HCT116 (cell line): Measurements from ENCODE around the gene REXO5.

Source experiments
- CEBPB ChIP-seq: IDR thresholded peaks from 2 replicates; pipeline ENCODE4 v1.6.1; 2012; ENCODE audit warnings: low read depth
- EGR1 ChIP-seq: IDR thresholded peaks from 2 replicates; pipeline ENCODE4 v1.6.1; 2012; ENCODE audit warnings: low read depth
- JUND ChIP-seq: IDR thresholded peaks from 2 replicates; pipeline ENCODE4 v1.6.1; 2012
- POLR2A ChIP-seq: IDR thresholded peaks from 2 replicates; pipeline ENCODE4 v1.7.0; 2011; ENCODE audit warnings: borderline replicate concordance; ENCODE audit not compliant: insufficient read depth, insufficient read length; ENCODE audit errors: extremely low read depth
- POLR2AphosphoS5 ChIP-seq: IDR thresholded peaks from 2 replicates; pipeline ENCODE4 v1.6.1; 2011; ENCODE audit warnings: mild to moderate bottlenecking, low read depth, low read length, moderate library complexity
- SP1 ChIP-seq: IDR thresholded peaks from 2 replicates; pipeline ENCODE4 v1.6.1; 2012; ENCODE audit warnings: low read depth
- SRF ChIP-seq: IDR thresholded peaks from 2 replicates; pipeline ENCODE4 v1.6.1; 2012; ENCODE audit warnings: low read depth
- YY1 ChIP-seq: IDR thresholded peaks from 2 replicates; pipeline ENCODE4 v1.6.1; 2011; ENCODE audit warnings: low read length, low read depth, moderate library complexity, mild to moderate bottlenecking; ENCODE audit not compliant: insufficient replicate concordance; ENCODE audit errors: extremely low read depth
- ZNF274 ChIP-seq: fragments of 200-500 bp; sonication (Bioruptor generic); IDR thresholded peaks from 2 replicates; pipeline ENCODE4 v1.6.1; 2014; ENCODE audit warnings: mild to moderate bottlenecking, low read depth, low read length, inconsistent platforms
- TF ChIP-seq, protein P1 (sequence below), 3 experiments: fragments of 200-600 bp in 1 of 3; sonication (generic) in 1 of 3; IDR thresholded peaks in 2 of 3; conservative IDR thresholded peaks in 1 of 3; 2 replicates each; pipeline ENCODE4 v1.5.1; 2012 to 2017; ENCODE audit warnings: low read depth in 2 of 3, low read length in 2 of 3, antibody characterized with exemption in 1 of 3, borderline replicate concordance in 1 of 3, control low read depth in 1 of 3, mild to moderate bottlenecking in 1 of 3, mixed read lengths in 1 of 3, mixed run types in 1 of 3, moderate library complexity in 1 of 3; ENCODE audit not compliant: insufficient read depth in 1 of 3

DNA sequence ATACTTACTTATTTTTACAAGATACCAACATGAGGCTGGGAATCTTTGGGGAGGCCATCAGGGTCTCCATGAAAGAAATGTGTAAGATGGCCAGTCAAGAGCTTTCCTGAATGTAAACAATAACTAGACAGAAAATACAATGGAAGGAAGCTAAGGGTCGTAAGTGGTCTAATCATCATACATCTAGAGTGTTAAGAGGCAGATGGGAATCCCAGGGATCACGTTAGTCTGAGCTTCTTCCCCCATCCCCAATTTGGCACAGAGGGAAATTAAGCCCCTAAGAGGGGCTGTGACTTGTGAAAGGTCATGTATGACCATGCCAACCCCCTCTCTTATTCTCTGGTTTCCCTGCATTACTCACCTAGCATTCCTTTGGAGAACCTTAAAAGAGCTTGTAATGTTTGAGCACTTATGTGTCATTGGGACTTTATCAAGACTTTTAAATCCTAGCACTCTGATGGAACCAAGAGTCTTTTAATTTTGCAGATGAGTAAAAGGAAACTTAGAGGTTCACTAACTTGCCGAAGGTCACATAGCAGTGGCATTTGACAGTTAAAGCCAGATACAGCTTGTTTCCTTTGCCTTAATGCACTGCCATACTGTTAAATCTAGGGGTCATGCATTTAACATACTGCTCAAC is 47.8 kb downstream of the REXO5 start:
- TF ChIP-seq, protein P1, sequence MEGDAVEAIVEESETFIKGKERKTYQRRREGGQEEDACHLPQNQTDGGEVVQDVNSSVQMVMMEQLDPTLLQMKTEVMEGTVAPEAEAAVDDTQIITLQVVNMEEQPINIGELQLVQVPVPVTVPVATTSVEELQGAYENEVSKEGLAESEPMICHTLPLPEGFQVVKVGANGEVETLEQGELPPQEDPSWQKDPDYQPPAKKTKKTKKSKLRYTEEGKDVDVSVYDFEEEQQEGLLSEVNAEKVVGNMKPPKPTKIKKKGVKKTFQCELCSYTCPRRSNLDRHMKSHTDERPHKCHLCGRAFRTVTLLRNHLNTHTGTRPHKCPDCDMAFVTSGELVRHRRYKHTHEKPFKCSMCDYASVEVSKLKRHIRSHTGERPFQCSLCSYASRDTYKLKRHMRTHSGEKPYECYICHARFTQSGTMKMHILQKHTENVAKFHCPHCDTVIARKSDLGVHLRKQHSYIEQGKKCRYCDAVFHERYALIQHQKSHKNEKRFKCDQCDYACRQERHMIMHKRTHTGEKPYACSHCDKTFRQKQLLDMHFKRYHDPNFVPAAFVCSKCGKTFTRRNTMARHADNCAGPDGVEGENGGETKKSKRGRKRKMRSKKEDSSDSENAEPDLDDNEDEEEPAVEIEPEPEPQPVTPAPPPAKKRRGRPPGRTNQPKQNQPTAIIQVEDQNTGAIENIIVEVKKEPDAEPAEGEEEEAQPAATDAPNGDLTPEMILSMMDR (IDR thresholded peaks at IDR 0.05 in 2 of 3, conservative IDR thresholded peaks at IDR 0.05 in 1 of 3; ENCODE audit: borderline replicate concordance in 1 of 3, insufficient read depth in 1 of 3, low read depth in 2 of 3, low read length in 2 of 3), result no peak
- TF ChIP-seq ZNF274 (no peak), YY1 (no peak), SRF (no peak), EGR1 (no peak), CEBPB (no peak), POLR2AphosphoS5 (no peak), POLR2A (no peak), JUND (no peak), SP1 (no peak)
